UCSD-AML1 (cell line): Measurements from ENCODE around the gene BDNF.
A peak's percentile ranks its signal among the peaks of the same experiment; 100 is the strongest.
"Not testable (repeated sequence)": the region's sequence is repeated elsewhere in the genome, so short reads cannot be mapped to it uniquely, and the experiment has no call there.

ENCODE experiments used
- DNase-seq: peaks from one replicate; lab custom pipeline; 2025; ENCODE audit not compliant: unreplicated experiment; lab: John Stamatoyannopoulos, UW

BDNF gene

DNA sequence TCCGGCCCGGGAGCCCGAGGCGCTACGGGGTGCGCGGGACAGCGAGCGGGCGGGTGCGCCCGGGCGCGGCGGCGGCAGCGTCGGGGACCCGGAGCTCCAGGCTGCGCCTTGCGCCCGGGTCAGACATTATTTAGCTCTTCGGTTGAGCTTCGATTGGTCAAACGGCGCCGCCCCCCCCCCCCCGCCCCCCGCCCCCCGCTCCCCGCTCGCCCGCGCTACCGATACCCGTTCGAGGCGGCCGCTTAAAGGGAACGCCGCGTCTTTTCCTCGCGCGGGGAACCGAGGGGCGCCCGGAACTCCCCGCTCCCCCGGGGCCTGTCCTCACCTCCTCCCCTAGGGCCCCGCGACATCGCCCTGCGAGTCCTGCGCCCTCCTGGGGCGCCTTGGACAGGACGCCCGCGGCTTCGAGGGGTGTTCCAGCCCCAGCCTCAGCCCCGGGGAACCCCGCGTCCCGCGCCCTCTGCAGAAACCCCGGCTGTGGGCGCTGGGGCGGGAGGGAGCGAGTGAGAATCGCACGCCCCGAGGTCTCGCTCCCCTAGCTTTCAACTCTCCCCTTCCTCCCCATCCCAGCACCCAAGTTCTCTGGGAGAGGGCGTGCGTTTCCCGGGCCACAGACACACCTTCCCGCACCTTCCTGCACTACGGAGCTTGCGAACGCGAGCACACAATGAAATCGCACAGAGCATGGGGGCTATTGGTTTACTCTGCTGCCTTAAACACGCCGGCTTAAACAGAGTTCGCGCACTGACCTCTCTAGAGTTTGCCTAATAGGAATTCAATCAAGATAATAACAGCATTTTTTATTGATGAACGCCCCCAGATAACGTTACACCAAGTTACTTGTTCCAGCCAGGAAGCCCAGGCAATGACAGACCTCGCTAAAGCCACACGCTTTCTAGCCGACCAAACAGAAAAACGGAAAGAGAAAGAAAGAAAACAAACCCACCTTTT lies at the start of gene BDNF:
Gene BDNF (minus strand): TSS at position 105 of the 951 bp plus-strand sequence. CDS start 41,891 bp downstream, outside the sequence.
- no peak for DNase-seq

DNA sequence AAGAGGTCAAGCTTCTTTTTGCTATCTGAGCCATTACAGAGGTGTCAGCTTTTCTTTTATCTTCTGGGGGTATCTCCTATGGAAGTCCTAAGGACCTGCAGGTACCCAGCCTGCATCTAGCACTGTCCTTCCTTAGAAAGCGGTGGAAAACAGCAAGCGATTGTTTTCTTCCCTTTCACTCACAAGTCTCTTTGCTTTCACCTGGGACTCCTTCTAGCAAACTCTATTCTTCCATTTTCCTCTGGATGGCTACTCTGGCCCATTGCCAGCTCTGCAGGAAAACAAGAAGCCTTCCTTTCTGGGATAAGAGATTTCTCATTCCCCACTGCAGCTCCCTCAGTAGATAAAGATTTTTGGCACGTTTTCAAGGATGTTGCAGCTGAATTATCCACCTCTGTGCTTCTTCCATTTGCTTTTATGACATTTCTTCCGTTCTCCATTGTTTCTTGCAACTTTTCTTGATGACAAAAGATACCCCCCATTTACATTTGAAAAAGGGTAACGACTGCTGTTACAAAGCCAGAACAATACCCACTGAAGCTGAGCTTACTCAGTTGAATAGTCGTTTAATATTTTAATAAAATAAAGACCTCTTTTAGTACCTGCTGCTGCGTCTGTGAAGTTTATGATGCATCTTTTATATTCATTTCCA lies 40.2 kb upstream of the BDNF start:
- DNase-seq: no peak

DNA sequence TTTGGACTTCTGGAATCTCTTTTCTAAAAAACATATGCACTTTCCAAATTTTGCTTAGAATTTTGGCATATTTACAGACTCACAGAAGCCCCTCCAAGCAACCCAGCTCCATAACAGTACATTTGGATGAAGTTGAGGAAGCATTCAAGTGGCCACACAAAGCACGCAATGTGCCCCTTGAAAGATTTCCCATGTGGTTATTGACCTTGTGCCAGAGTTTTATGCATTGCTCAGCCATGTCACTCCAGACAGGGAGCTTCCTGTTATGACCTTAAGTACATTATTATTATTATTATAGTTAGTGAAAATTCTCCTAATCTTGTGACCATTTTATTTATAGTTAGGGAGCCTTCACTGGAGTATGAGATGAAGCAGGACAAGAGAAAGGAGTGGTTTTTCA lies 35.0 kb upstream of the BDNF start:
- DNase-seq: no peak

DNA sequence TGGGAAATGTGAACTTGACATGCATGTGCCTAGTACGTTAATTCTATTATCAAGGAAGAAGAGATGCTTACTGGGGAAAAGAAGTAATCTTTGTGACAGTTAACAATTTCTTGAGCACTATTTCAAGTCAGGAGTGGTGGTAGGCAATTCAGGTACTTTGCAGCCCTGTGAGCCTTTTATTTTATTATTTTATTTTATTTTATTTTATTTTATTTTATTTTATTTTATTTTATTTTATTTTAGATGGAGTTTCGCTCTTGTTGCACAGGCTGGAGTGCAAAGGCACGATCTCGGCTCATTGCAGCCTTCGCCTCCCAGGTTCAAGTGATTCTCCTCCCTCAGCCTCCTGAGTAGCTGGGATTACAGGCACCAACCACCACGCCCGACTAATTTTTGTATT lies 31.5 kb upstream of the BDNF start:
- not testable (repeated sequence) for DNase-seq

DNA sequence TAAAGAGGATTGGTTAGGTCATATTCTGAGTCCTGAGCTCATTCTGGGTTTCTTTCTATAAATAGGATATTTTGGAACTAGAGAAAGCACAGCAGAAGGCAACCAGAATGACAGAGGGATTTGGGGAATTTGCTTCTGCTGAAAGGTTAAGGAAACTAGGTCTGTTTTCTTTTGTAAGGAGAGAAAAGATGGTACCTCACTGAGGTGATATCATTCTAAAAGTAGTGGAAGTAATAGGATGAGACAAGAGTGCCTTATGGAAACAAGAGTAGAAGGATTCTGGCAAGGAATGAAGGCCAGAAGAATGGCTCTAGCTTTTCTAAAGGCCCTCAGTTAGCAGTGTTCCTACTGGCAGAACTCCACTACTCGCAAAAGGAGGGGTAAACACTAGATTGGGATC lies 26.7 kb upstream of the BDNF start:
- DNase-seq: no peak

DNA sequence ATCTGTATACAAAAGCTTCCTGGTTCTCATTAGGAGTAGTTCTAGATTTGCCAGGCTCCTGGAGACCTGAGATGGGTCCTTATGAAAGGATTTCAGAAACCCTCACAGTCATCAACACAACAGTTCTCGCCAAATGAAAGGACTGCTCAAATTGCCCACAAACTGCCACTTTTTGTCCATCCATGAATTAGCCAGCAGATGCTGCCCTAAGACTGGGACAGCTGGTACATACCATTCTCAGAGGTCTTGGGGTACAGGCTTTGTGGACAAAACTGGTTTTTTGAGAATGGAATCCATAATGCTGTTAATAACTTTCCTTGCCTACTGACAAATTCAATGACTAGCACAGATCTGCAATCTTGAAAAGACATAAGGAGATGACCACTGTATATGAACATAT lies 23.4 kb upstream of the BDNF start:
- DNase-seq: no peak

DNA sequence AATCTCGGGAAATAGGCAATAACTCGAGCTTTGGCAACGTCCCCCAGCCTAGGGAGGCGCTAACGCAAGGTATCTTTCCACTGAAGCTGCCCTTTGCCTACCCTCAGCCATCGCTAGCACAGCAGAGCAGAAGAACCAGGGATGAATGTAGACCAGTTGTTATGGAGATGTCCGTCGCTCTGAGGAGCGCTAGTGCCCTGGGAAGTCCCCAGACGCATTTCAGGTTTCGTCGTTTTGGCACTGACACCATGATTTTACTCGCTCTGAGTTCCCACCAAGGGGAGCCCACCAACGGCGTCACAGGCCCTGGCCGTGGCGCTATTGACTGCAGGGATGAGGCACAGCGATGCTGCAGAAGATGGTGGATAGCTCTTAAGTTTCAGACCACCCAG lies 22.7 kb upstream of the BDNF start:
- no peak for DNase-seq

DNA sequence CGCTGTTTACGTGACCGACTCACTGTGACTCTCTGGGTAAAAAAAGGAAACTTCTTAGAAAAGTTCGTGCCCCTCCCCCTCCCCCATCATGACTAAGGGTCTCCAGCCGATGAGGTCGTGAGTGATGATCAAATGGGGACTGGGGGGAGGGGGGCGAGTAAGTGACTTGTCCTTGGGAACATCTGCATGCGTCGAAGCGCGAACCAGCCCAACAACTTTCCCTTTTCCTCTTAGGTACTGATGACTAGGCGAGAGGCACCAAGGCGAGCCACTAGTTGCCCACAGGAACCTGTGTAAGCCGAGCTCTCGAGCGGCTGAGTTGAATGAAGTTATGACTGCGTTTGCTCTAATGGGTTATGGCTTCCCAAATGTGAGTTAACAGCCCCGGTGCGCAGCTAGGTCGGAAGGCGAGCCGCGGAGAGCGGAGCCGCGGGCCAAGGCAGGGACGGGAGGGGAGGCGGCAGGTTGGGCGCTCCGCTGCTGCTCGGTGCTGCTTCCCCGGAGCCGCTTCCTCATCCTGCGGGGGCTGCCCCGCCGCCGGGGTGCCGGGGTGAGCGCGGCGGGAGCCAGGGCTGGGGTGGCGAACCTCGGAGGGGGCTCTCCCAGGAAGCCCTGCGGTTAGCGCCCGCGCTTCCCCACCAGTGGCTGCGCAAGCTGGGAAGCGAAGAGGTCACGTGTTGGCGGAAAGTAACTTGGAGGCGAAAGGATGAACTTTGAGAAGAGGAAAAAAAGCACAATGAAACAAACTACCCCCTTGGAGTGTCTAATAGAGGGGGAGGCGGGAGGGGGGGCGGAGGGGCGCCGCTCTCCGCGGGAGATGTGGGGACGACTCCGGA lies 22.1 kb upstream of the BDNF start:
- DNase-seq: peak; percentile 14

DNA sequence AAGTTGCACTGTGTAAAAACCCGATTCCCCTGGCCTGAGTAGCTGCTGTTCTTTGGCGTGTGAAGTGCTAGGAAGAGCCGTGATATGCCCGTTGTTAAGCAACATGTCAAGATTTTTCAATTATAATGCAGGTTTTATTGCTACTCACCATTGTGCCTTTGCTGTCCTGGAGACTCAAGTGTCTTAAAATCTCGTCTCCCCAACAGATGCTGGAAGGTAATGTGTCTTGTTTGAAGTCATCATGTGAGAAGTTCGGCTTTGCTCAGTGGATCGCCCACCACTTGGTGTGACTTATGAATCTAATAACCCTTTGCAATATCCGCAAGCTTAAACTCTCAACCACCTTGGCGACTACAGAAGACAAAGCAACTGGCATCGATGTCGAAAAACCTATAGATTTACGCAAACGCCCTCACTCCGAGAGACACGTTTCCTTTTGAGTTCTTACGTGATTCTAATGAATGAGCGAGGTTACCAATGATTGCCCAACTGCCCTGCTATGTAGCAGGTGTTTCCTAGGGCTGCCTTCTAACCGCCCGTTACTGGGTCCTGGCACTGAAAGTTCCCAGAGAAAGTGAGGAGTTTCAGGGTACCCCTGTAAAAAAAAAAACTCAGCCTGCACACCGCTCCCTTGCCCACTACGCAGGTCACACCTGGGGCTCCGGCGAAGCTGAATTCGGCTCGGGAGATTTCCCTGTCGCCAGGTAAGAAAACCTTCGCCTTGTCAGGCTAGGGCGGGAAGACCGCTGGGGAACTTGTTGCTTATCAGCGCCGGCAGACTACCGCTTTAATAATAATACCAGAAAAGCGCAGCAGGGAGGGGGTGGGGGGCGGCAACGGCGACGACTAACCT lies 21.2 kb upstream of the BDNF start:
- no peak for DNase-seq

DNA sequence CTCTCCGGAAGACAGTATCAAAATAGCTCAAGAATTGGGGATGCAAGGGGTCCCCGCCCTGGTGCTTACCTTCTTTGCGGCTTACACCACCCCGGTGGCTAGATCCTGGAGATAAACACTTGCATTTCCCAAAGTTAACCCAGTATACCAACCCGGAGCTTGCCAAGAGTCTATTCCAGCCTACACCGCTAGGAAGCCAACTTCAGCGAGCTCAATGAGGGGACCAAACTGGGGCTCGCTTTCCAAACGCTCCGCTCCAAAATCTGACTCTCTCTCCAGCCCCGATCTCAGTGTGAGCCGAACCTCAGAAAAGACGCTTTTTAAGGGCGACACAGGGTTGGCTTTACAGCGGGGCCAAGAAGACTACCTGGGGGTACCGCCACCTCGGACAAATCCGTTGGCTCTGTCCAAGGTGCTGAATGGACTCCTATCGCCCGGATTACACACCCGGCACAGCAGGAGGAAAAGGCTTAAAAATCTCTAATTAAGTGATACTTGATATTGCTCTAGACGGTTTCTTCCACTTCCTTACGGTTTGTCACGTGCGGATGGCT lies 20.1 kb upstream of the BDNF start:
- no peak for DNase-seq

DNA sequence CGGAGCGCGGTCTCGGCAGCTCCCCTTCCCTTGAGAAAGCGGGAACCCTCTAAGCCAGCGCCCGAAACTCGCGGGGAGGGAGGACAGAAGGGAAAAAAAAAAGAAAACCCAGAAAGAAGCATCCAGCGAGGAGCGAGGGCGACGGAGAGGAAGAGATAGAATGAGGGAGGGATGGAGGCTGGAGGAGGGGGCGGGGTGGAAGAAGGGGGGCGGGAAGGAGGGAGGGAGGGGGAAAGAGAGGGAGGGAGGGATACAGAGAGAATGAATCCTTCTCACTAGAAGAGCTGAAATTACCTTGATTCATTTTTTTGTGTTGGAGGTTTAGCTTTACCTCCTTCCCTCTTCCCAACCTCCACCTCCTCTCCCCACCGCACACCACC lies 19.3 kb upstream of the BDNF start:
- DNase-seq: no peak

DNA sequence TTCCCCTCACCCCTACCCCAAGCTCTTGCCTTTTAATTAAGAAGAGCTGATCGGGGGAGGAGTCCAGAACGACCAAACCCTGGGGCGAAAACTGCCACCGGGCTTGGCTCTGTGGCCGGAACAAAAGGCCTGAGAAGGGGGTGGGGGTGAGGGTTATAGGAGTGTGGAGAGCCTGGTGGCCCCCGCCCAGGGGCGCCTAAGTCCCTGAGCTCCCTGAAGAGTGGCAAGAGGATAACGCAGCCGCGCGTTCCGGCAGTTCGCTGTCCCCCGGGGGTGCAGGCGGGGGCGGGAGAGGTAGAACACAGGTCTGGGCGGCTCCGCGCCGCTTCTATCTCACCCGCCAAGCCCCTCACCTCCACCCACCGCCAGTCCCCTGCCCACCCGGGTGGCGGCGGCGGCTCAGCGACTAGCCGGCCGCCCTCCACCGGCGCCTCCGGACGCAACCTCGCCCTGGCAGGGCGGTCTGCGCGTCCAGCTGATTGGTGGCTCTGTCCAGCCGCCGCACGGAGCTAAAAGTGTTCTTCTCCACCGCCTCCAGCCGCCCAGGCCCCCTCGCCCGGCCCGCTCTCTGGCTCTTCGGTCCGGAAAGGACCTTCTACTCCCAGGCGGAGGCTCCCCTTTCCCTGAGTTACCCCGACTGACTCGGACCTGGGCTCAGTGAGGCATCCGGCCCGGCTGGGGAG lies 18.7 kb upstream of the BDNF start:
- DNase-seq: no peak

DNA sequence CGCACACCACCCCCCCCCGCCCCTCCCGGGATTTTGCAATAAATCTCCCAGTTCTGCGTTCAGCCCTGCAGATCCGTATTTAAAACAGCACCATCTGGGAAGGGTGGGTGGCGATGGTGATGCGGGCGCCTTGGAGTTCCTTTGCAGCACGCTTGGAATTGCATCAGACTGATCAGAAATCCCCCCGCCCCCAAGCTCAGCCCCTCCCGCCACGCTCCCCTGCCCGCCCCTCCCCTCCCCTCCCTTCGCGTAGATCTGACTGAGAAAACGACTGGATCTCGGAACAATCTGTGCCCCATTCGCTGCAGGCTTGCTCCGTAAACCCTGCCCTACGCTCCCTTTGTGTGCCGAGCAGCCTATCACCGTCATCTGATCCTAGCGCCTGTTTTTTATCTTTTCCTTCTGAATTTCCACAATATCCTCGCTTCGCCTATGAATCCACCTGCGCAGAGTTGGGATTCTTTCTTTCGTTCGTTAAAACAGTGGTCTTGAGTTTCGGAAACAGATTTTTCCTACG lies 18.1 kb upstream of the BDNF start:
- no peak for DNase-seq

DNA sequence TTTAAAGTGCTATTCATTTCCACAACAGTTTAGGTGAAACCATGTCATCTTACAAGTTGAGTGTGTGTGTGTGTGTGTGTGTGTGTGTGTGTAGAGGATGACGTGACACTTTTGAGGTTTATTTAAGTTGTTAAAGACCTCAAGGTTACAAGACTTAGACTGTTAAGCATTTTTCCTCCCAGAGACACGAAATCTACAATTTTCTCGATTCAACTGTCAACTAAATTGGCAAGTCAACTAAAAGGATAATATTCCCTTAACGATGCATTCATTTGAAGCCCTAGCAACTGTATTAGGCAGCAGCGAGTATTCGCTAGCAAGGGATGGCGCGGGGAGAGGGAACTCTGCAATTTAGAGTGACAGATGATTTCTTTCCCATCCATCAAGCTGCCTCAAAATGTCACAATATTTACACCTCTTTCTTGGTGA lies 17.6 kb upstream of the BDNF start:
- DNase-seq: no peak

DNA sequence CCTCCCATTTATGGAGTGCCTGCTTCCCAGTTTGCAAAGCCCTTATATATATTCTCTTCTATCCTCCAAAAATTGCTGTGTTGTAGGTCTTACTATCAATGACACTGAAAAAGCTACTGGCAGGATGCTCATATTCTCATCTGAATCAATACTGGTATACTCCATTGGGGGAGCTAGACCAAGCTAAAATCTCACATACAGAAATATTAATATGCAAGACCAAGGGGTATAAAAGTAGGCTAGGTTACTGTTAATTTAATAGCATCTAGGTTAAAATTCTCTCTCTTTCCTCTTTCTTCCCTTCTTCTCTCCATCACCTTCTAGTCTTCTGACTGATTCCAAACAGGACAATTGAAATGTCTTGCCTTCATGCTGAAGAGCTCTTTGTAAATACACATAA lies 17.1 kb upstream of the BDNF start:
- no peak for DNase-seq

DNA sequence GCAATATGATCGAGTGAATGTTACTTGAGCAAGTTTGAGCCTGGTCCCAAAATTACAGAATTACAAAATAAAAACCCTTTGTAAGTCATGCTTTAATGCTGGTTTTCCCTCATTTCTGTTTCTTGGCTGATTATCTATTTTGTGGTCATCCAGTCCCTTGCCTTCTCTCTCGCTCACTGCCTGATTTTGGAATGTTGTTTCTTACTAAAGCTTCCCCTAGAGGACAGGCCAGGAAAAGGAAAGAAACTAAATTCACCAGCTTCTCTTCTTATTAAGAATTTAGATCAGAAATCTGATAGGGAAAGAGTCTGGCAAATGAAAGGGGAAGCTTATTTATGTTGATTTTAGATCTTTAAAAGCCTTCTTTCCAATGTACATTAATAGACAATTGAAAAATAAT lies 16.6 kb upstream of the BDNF start:
- DNase-seq: no peak

DNA sequence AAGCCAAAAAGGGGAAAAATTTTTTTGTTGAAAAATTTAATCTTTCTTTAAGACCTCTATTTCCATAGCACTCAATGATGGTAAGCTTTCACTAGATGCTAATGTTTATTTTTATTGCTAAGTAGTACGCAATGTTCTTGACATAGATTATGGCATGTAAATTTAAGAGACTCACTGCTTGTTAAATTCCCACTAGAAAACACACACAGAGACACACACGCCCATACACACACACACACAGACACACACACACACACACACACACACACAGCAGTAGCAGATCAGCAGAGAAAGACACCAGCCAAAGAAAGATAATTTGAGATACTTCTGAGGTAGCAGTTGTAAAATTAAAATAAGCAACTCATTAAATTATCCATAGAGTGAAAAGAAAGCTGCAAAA lies 16.0 kb upstream of the BDNF start:
- no peak for DNase-seq

DNA sequence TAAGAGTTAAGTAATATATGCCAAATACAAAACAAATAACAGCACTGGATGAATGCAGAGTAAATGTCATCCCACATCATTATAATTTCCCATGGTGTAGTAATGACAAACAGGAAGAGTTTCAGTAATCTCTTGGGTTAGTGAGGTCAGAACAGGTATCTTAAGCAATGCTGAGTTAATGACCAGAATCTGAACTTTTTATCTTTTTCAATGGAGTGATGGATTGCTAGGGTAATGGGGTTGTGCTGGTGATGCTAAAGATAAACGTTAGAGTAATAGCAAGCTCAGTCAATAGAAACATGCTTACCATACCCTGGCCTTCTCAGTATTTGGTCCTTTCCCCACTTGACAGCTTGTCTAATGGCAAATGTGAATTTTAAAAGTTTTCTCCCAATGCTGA lies 11.5 kb upstream of the BDNF start:
- no peak for DNase-seq

DNA sequence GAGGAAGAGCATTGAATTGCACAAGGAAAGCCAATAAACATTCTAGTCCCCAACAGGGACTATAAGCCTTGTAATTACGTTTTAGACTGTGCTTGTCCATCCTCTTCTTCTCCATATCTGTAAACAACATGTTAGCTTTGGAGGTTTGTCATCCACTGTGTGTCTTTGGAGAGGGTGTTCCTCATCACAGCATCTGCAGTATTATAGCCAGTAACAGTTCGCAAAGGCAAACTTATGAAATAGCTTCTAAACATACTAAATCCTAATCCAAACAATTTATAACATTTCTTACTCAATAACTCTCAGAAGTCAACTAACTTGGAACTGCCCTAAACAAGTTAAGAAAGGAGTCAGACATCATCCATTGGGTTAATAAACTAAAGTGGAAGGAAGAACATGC lies 10.3 kb upstream of the BDNF start:
- no peak for DNase-seq

DNA sequence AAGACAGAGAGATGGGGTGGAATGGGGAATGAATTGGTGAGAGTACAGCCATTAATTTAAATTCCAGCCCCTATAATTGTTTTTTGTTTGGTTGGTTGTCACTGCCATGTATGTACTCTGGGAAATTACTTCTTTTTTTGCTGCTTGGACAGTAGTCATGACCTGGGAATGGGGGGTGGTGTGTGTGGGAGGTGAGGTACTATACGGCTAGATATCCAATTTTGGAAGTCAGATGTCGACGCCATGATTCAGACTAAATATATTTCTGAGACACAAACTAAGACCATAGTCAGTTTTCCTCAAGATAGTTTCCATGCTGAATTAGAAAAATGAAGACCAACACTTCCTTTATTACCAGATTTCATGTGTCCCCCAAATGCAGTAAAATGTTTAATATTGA lies 7.4 kb upstream of the BDNF start:
- DNase-seq: no peak
